ENCODE results near the gene IGF1R. TPM values are rescaled to one million over a fixed set of nuclear protein-coding genes. Genes with fewer than 3 reads are reported as not detected.

IGF1R gene
- total RNA-seq, 1 experiment from 2014 or later = 20.2 TPM

- in situ Hi-C loops (cut with HindIII; ENCODE audit: low pct_unique_long_range_greater_than_20kb, low sequenced_read_pairs) = no loop called here
- no peak for DNase-seq (ENCODE audit: low read depth, low spot score)
Observed at GRCh38 chr15:98937413-98938104, 289.2 kb downstream of the IGF1R start.

- in situ Hi-C loops (cut with HindIII; ENCODE audit: low pct_unique_long_range_greater_than_20kb, low sequenced_read_pairs) = no loop called here
- no peak for DNase-seq (ENCODE audit: low read depth, low spot score)
Observed at GRCh38 chr15:98938105-98938417, 289.7 kb downstream of the IGF1R start.

- in situ Hi-C loops (cut with HindIII; ENCODE audit: low pct_unique_long_range_greater_than_20kb, low sequenced_read_pairs) = no loop called here
Observed at GRCh38 chr15:98938799-98939198, 290.5 kb downstream of the IGF1R start.

GRCh38 chr15:98939311-98940080 lies 291.2 kb downstream of the IGF1R start:
- in situ Hi-C loops (cut with HindIII; ENCODE audit: low pct_unique_long_range_greater_than_20kb, low sequenced_read_pairs) = no loop called here
- no peak for DNase-seq (ENCODE audit: low read depth, low spot score)

More at GRCh38 chr15:98938799-98939198, 290.5 kb downstream of the IGF1R start:
- no peak for DNase-seq (ENCODE audit: low read depth, low spot score)

GRCh38 chr15:98941595-98942255 lies 293.4 kb downstream of the IGF1R start:
- in situ Hi-C loops (cut with HindIII; ENCODE audit: low pct_unique_long_range_greater_than_20kb, low sequenced_read_pairs) = no loop called here
- no peak for DNase-seq (ENCODE audit: low read depth, low spot score)

- in situ Hi-C loops (cut with HindIII; ENCODE audit: low pct_unique_long_range_greater_than_20kb, low sequenced_read_pairs) = no loop called here
- DNase-seq (ENCODE audit: low read depth, low spot score) = no peak
Observed at GRCh38 chr15:98942431-98942830, 294.1 kb downstream of the IGF1R start.

GRCh38 chr15:98943051-98943508 lies 294.7 kb downstream of the IGF1R start:
- no peak for DNase-seq (ENCODE audit: low read depth, low spot score)
- in situ Hi-C loops (cut with HindIII; ENCODE audit: low pct_unique_long_range_greater_than_20kb, low sequenced_read_pairs) = no loop called here

GRCh38 chr15:98943601-98944151 lies 295.3 kb downstream of the IGF1R start:
- no peak for DNase-seq (ENCODE audit: low read depth, low spot score)
- in situ Hi-C loops (cut with HindIII; ENCODE audit: low pct_unique_long_range_greater_than_20kb, low sequenced_read_pairs) = no loop called here

GRCh38 chr15:98946301-98947255 lies 298.2 kb downstream of the IGF1R start:
- DNase-seq (ENCODE audit: low read depth, low spot score) = no peak
- in situ Hi-C loops (cut with HindIII; ENCODE audit: low pct_unique_long_range_greater_than_20kb, low sequenced_read_pairs) = no loop called here

- no peak for DNase-seq (ENCODE audit: low read depth, low spot score)
- in situ Hi-C loops (cut with HindIII; ENCODE audit: low pct_unique_long_range_greater_than_20kb, low sequenced_read_pairs) = no loop called here
Observed at GRCh38 chr15:98948456-98948855, 300.1 kb downstream of the IGF1R start.

GRCh38 chr15:98948941-98949340 lies 300.6 kb downstream of the IGF1R start:
- in situ Hi-C loops (cut with HindIII; ENCODE audit: low pct_unique_long_range_greater_than_20kb, low sequenced_read_pairs) = no loop called here
- DNase-seq (ENCODE audit: low read depth, low spot score) = no peak

- no peak for DNase-seq (ENCODE audit: low read depth, low spot score)
Observed at GRCh38 chr15:98949624-98950023, 301.3 kb downstream of the IGF1R start.

GRCh38 chr15:98950248-98950647 lies 301.9 kb downstream of the IGF1R start:
- no peak for DNase-seq (ENCODE audit: low read depth, low spot score)
- in situ Hi-C loops (cut with HindIII; ENCODE audit: low pct_unique_long_range_greater_than_20kb, low sequenced_read_pairs) = no loop called here

More at GRCh38 chr15:98949624-98950023, 301.3 kb downstream of the IGF1R start:
- in situ Hi-C loops (cut with HindIII; ENCODE audit: low pct_unique_long_range_greater_than_20kb, low sequenced_read_pairs) = no loop called here

- in situ Hi-C loops (cut with HindIII; ENCODE audit: low pct_unique_long_range_greater_than_20kb, low sequenced_read_pairs) = no loop called here
Observed at GRCh38 chr15:98951004-98951403, 302.7 kb downstream of the IGF1R start.

GRCh38 chr15:98951493-98952320 lies 303.4 kb downstream of the IGF1R start:
- DNase-seq (ENCODE audit: low read depth, low spot score) = no peak
- in situ Hi-C loops (cut with HindIII; ENCODE audit: low pct_unique_long_range_greater_than_20kb, low sequenced_read_pairs) = no loop called here

More at GRCh38 chr15:98951004-98951403, 302.7 kb downstream of the IGF1R start:
- DNase-seq (ENCODE audit: low read depth, low spot score) = no peak

GRCh38 chr15:98952381-98952803 lies 304.1 kb downstream of the IGF1R start:
- in situ Hi-C loops (cut with HindIII; ENCODE audit: low pct_unique_long_range_greater_than_20kb, low sequenced_read_pairs) = no loop called here
- no peak for DNase-seq (ENCODE audit: low read depth, low spot score)
